ENCODE measurements around the gene LAMP5. TPM values are rescaled to one million over a fixed set of nuclear protein-coding genes. Genes with fewer than 3 reads are reported as not detected.

Gene LAMP5
- total RNA-seq, 2 experiments from 2014 or later: not detected

DNA sequence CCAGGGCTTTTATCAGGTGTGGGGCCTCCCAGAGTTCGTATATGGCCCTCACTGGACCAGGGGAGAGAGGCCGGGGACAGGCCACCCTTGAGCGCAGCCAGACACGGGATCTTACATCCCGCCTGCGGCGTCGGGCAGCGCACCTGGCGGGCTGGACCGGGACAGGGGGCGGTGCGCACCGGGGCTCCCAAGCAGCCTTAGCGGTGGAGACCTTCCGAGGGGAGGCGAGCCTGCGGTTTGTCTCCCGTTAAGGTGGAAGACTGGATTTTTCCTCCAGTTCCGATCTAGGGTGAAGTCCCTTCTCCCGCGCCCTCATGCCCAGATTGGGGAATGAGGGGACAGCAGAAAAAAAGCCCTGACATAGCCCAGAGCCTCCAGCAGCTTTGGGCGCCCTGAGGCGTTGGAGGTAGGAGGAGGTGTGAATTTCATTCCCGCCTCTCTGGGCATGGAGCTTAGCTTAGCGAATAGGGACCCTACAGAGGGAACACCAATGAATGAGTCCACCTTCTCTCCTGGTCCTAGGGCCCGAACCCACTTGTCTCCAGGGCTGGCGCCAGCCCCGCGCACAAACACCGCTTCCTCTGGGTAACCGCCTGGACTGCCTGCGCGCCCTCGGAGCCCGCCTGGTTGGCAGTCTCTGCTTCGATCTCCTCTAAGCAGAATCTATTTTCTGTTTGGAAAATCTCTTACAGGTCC is 6.7 kb upstream of the LAMP5 start:
- H3K27me3 Mint-ChIP-seq: peaks cover 32% of the 10 kb centered on the region

DNA sequence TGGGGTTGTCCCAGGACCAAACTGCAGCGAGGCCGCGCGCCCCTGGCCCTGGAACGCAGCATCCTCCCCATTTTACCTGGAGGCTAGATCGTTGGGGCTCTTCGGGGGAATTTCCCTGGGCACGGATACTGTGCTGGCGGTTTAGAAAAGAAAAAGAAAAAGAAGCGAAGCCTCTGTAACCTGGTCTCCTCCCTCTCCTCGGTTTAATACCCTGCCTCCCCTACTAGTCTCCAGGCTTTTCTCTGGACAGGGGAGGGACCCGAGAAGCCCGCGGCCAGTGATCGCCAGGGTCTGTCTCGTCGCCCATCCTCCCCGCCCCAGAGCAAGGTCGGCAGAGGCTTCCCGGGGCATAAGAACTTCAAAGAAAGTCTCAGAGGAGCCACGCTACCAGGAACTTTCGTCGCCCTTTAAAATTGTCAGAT is 6.1 kb upstream of the LAMP5 start:
- POLR2A ChIA-PET: no interaction called here
- Mint-ChIP-seq H3K27me3 (peaks cover 32% of the 10 kb centered on the region), H3K9me3 (no peaks in the 10 kb centered on the region)

More for the DNA sequence above, 6.7 kb upstream of the LAMP5 start:
- DNase-seq: no peak
- CTCF ChIA-PET: no interaction called here
- Mint-ChIP-seq H3K36me3 (ENCODE audit: low read depth) (no peaks in the 10 kb centered on the region), H3K27ac (no peak overlapping the region), H3K4me3 (no peak overlapping the region), H3K9me3 (no peaks in the 10 kb centered on the region), H3K4me1 (no peaks in the 10 kb centered on the region)
- POLR2A ChIA-PET: no interaction called here

DNA sequence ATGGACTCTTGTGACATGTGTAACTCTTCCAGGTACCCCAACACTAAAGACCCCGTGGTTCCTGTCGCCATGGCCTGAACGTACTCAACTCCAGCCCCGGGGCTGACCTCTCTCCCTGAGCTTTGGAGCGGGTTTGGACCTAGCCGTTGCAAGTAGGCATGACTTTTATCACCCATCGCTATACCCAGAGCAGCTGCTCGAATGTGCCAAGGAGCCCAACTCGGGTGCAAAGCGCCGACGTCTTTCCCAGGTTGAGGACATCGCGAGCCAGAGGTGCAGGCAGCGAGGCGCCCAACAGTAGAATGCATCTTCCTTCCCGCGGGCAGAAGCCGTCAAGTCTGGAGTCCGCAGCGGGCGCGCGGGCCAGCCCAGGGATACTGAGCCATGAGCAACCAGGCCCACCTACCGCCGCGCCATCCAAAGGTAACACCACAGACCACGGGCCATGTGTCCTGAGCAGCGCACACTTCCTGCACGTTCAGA is 5.7 kb upstream of the LAMP5 start:
- Mint-ChIP-seq H3K27me3 (peaks cover 36% of the 10 kb centered on the region), H3K27ac (no peak overlapping the region), H3K9me3 (no peaks in the 10 kb centered on the region), H3K4me1 (no peaks in the 10 kb centered on the region), H3K4me3 (no peak overlapping the region), H3K36me3 (ENCODE audit: low read depth) (no peaks in the 10 kb centered on the region)
- DNase-seq: no peak
- ChIA-PET CTCF (no interaction called here), POLR2A (no interaction called here)

More for the DNA sequence above, 6.1 kb upstream of the LAMP5 start:
- Mint-ChIP-seq H3K4me3 (no peak overlapping the region), H3K36me3 (ENCODE audit: low read depth) (no peaks in the 10 kb centered on the region), H3K27ac (no peak overlapping the region), H3K4me1 (no peaks in the 10 kb centered on the region)
- DNase-seq: no peak
- CTCF ChIA-PET: no interaction called here

DNA sequence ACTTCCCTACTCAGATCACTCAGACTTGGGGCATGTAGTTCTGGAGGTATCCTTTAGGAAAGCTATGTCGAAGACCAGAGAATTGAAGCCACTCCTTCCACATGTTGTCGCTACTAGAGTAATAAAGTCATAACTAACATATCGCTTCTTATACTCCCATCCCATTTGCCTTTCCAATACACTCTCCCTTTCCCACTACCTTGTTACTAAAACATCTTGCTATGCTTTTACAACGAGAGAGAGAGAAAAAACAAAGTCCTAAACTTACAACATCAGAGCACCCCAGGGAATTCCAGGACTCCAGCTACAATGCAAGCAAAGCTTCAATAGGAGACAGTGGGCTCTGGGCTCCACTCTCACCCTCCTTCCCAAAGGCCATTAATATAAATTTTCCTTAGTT is 5.1 kb upstream of the LAMP5 start:
- H3K27ac Mint-ChIP-seq: no peak overlapping the region
- DNase-seq: no peak
- no peaks in the 10 kb centered on the region for H3K9me3 Mint-ChIP-seq
- no peak overlapping the region for H3K4me3 Mint-ChIP-seq
- no peaks in the 10 kb centered on the region for H3K4me1 Mint-ChIP-seq
- POLR2A ChIA-PET: no interaction called here
- H3K36me3 Mint-ChIP-seq (ENCODE audit: low read depth): no peaks in the 10 kb centered on the region
- peaks cover 41% of the 10 kb centered on the region for H3K27me3 Mint-ChIP-seq
- CTCF ChIA-PET: interaction anchor here (0.7 kb wide), 1 partner anchor 751 kb away, joined by 3 read pairs; no protein-coding TSS in a partner anchor

GRCh38 chr20:9510911-9511310 is 3.5 kb upstream of the LAMP5 start:
- ChIA-PET CTCF (no interaction called here), POLR2A (no interaction called here)
- no peak overlapping the region for H3K27ac Mint-ChIP-seq
- H3K4me3 Mint-ChIP-seq: no peak overlapping the region
- DNase-seq: no peak
- H3K9me3 Mint-ChIP-seq: no peaks in the 10 kb centered on the region
- peaks cover 54% of the 10 kb centered on the region for H3K27me3 Mint-ChIP-seq
- H3K4me1 Mint-ChIP-seq: no peaks in the 10 kb centered on the region
- no peaks in the 10 kb centered on the region for H3K36me3 Mint-ChIP-seq (ENCODE audit: low read depth)

- Mint-ChIP-seq H3K27me3 (peaks cover 60% of the 10 kb centered on the region), H3K27ac (no peak overlapping the region)
- POLR2A ChIA-PET: no interaction called here
Observed at GRCh38 chr20:9514072-9514460, 324 bp upstream of the LAMP5 start.

GRCh38 chr20:9515214-9515585 is 810 bp downstream of the LAMP5 start:
- ChIA-PET CTCF (no interaction called here), POLR2A (no interaction called here)
- no peaks in the 10 kb centered on the region for H3K4me1 Mint-ChIP-seq
- H3K9me3 Mint-ChIP-seq: no peaks in the 10 kb centered on the region
- H3K4me3 Mint-ChIP-seq: no peak overlapping the region
- peaks cover 54% of the 10 kb centered on the region for H3K27me3 Mint-ChIP-seq
- no peak overlapping the region for H3K27ac Mint-ChIP-seq
- H3K36me3 Mint-ChIP-seq (ENCODE audit: low read depth): no peaks in the 10 kb centered on the region
- no peak for DNase-seq

More at GRCh38 chr20:9514072-9514460, 324 bp upstream of the LAMP5 start:
- CTCF ChIA-PET: no interaction called here
- Mint-ChIP-seq H3K9me3 (no peaks in the 10 kb centered on the region), H3K4me3 (no peak overlapping the region), H3K4me1 (no peaks in the 10 kb centered on the region), H3K36me3 (ENCODE audit: low read depth) (no peaks in the 10 kb centered on the region)
- DNase-seq: no peak

DNA sequence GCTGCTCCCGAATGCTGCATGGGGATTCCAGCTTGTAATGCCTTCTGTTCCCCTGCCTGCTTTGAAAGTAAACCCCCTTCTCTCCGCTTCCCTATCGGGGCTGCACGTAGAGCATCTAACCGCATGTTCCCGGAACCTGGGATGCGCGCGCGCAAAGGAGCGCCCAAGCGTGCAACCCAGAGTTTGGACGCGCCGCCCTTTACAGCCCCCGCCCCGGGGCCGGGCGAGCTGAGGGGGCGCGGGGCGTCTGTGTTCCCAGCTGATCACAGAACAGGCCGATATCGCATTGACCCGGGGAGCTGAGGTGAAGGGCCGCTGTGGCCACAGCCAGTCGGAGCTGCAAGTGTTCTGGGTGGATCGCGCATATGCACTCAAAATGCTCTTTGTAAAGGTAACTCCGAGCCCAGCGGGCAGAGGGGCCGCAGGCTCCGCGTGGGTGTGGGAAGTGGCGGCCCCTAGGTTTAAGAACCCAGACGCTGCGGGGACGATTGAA is 1.4 kb downstream of the LAMP5 start:
- DNase-seq: no peak
- Mint-ChIP-seq H3K4me3 (no peak overlapping the region), H3K27me3 (peaks cover 50% of the 10 kb centered on the region), H3K36me3 (ENCODE audit: low read depth) (no peaks in the 10 kb centered on the region), H3K27ac (no peak overlapping the region), H3K4me1 (no peaks in the 10 kb centered on the region), H3K9me3 (no peaks in the 10 kb centered on the region)
- POLR2A ChIA-PET: no interaction called here
- CTCF ChIA-PET: no interaction called here

DNA sequence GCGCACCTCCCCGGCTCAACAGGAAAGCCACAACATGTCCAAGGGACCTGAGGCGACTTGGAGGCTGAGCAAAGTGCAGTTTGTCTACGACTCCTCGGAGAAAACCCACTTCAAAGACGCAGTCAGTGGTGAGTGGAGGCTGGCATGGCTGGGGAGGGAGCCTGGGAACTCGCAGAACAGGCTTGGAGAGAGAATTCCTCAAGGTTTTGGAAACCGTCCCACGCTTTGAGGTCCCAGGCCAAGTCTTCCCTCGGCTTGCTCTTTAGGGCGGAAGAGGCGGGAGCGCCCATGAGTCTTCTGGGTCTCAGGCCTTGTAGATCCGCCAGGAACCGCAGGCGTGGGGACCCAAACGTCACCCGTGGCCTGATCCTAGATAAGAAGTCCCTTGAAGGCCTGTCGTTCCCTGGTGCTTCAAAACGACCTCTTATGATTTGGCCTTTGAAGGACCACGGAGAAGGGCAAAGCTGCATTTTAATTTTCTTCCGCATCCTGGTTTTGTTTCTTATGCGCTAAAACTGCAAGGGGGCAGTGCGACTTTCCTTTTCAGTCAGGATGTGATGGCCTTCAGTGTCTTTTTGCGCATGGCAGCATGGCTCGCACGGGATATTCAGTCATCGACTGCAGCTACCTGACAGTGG is 2.0 kb downstream of the LAMP5 start:
- DNase-seq: no peak
- H3K4me3 Mint-ChIP-seq: no peak overlapping the region
- no peaks in the 10 kb centered on the region for H3K9me3 Mint-ChIP-seq
- H3K27ac Mint-ChIP-seq: no peak overlapping the region
- ChIA-PET CTCF (no interaction called here), POLR2A (no interaction called here)
- H3K4me1 Mint-ChIP-seq: no peaks in the 10 kb centered on the region
- H3K36me3 Mint-ChIP-seq (ENCODE audit: low read depth): no peaks in the 10 kb centered on the region
- peaks cover 48% of the 10 kb centered on the region for H3K27me3 Mint-ChIP-seq

- H3K9me3 Mint-ChIP-seq: no peaks in the 10 kb centered on the region
- peaks cover 43% of the 10 kb centered on the region for H3K27me3 Mint-ChIP-seq
Observed at GRCh38 chr20:9517297-9518162, 3.1 kb downstream of the LAMP5 start.

GRCh38 chr20:9518576-9519175 is 4.3 kb downstream of the LAMP5 start:
- Mint-ChIP-seq H3K4me3 (no peak overlapping the region), H3K36me3 (ENCODE audit: low read depth) (no peaks in the 10 kb centered on the region), H3K4me1 (no peaks in the 10 kb centered on the region), H3K27ac (no peak overlapping the region), H3K9me3 (no peaks in the 10 kb centered on the region), H3K27me3 (peaks cover 40% of the 10 kb centered on the region)
- ChIA-PET CTCF (no interaction called here), POLR2A (no interaction called here)
- no peak for DNase-seq

More at GRCh38 chr20:9517297-9518162, 3.1 kb downstream of the LAMP5 start:
- no peak overlapping the region for H3K27ac Mint-ChIP-seq
- ChIA-PET POLR2A (no interaction called here), CTCF (no interaction called here)
- H3K36me3 Mint-ChIP-seq (ENCODE audit: low read depth): no peaks in the 10 kb centered on the region
- H3K4me1 Mint-ChIP-seq: no peaks in the 10 kb centered on the region
- no peak overlapping the region for H3K4me3 Mint-ChIP-seq
- DNase-seq: no peak

- no peaks in the 10 kb centered on the region for H3K4me1 Mint-ChIP-seq
- ChIA-PET POLR2A (no interaction called here), CTCF (no interaction called here)
- DNase-seq: no peak
- H3K36me3 Mint-ChIP-seq (ENCODE audit: low read depth): no peaks in the 10 kb centered on the region
- H3K27me3 Mint-ChIP-seq: peaks cover 26% of the 10 kb centered on the region
- H3K9me3 Mint-ChIP-seq: no peaks in the 10 kb centered on the region
- no peak overlapping the region for H3K27ac Mint-ChIP-seq
- H3K4me3 Mint-ChIP-seq: no peak overlapping the region
Observed at GRCh38 chr20:9520086-9520485, 5.7 kb downstream of the LAMP5 start.

DNA sequence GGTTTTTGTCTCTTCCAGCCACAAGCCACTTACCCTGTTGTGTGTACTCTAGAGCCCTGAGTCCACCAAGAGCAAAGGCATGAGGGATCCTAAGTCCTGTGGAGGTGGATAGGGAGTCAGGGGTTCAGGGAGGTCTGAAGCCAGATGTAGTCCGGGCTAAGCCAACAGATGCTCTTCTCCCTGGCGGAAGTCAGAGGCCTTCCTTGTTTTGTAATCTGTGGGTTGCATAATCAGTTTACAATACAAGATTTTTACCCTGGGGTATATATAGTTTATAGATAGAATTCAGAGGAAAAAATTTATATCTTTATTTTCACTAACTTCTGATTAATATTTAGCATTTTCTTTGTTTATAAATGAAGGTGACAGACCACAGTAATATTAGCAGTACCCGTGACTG is 9.2 kb downstream of the LAMP5 start:
- CTCF ChIA-PET: no interaction called here
- Mint-ChIP-seq H3K36me3 (ENCODE audit: low read depth) (no peaks in the 10 kb centered on the region), H3K27ac (no peak overlapping the region), H3K4me3 (no peak overlapping the region), H3K4me1 (no peaks in the 10 kb centered on the region), H3K27me3 (peaks cover 2% of the 10 kb centered on the region), H3K9me3 (no peaks in the 10 kb centered on the region)
- POLR2A ChIA-PET: no interaction called here
- DNase-seq: no peak
